HG03159 (cell line): ENCODE results near the gene ATG4C.
A peak's percentile ranks its signal among the peaks of the same experiment; 100 is the strongest.
"Not testable (repeated sequence)": the region's sequence is repeated elsewhere in the genome, so short reads cannot be mapped to it uniquely, and the experiment has no call there.

Experiments
- ATAC-seq: cut with Tn5 transposase; IDR thresholded peaks from one replicate; pipeline ENCODE4 v1.9.1; 2021; ENCODE audit warnings: mild to moderate bottlenecking, moderate library complexity; ENCODE audit not compliant: unreplicated experiment

ATG4C gene, protein sequence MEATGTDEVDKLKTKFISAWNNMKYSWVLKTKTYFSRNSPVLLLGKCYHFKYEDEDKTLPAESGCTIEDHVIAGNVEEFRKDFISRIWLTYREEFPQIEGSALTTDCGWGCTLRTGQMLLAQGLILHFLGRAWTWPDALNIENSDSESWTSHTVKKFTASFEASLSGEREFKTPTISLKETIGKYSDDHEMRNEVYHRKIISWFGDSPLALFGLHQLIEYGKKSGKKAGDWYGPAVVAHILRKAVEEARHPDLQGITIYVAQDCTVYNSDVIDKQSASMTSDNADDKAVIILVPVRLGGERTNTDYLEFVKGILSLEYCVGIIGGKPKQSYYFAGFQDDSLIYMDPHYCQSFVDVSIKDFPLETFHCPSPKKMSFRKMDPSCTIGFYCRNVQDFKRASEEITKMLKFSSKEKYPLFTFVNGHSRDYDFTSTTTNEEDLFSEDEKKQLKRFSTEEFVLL

DNA sequence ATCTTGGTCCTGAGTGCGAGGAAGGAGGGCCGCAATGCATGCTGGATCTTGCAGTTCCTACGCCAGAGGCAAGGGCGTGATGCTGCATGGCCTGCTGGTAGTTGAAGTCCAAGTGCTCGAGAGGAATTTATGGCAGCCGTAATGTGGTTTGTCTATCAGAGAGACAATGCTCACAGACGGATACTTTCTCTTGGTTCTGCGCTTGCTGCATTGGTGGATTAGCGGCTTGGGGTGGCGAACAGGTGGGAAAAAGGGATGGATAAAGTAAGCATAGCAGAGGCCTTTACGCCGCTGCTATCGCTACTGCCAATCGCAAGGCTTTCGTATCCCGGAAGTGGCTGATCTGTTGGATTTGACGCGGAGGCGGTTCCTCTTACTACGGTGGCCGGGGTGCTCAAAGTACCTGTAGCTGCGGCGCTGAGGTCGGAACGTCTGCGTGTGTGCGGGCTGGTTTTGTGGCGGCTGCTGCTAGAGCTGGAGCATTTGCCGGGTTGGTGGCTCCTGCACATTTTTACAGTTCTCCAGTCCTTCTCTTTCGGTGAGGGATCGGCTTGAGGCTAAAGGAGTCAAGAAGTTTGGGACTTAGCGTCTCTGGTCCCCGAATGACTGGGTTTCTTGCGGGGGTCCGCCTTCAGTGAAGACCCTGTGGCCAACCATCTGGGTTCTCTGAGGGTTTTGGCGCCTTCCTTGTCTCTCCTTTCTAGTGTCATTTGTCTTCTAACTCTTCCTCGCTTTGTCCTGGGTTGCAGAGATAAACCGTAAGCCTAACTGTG, at the start of gene ATG4C:
Gene ATG4C (plus strand): TSS at position 397 of the 773 bp plus-strand sequence. CDS start 19,655 bp downstream, outside the sequence.
- peak; percentile 96 for ATAC-seq

DNA sequence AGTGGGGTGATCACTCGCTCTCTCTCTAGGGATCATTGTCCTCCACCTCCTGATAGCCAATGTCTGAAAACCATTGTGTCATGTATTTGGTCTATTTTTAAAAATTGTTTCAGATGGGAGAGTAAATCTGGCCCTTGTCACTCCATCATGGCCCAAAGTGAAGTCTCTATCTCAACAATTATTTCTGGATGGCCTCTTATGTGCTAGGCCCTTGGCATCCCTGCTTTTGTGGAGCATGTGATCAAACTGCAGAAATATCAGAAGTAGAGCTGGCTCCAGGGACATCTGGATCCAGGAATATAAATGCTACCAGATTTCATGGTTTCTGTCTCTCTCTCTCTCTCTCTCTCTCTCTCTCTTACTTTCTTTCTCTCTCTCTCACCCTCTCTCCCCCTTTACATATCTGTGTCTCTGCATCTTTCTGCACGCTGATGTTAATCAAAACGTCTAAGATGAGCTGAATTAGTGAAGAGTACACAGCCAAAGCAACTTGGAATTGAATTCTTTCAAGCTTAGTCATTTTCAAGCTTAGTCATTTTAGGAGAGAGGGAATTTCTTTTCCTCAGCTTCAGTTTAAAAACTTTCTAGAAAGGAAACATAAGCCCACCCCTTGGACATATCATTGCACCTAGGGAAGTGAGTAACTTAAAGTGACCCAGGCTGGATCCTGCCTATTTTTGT, 48.3 kb upstream of the ATG4C start:
- no peak for ATAC-seq

GRCh38 chr1:62740701-62741100, 43.2 kb upstream of the ATG4C start:
- ATAC-seq: not testable (repeated sequence)

DNA sequence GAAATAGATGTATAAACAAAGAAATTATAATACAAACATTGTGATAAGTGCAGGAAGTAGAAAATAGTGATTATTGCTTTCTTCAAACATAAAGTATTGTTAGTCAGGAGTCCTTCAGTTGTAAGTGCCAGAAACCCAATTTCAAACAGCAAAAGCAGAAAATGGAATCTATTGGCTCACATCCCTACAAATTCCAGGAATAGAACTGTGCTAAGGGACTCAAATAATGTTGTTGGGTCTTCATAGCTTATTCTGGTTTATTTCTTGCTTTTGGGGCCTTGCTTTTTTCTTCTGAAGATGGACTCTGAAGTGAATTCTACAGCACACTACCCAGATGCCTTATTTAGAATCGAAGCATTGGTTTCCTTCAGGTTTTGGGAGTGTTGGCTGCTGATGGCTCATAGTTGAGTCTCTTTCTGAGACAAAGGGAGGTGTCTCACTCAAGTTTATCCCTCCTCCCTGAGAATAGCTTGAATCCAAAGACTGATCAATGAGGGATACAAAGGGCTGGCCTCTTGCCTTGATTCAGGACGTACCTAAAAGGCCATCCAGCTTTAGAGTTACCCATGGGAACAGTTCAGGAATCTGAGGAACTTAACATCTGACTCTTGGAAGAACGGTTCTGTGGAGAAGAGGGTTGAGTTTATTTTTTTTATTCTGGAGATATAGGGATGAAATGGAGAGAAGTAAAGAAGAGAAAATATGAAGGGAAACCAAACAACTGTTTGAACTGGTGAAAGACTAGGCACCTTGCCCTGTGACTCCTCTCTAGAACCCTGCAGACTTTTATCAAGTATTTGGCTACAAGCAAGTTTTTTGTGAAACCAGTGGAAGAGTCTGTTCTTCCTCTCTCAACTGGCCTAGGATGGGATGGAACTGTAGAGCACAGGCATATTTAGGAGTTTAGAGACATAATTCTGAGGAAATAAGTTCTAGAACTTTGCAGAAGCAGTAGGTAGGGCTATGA, 39.0 kb upstream of the ATG4C start:
- no peak for ATAC-seq

- no peak for ATAC-seq
Measured at GRCh38 chr1:62746086-62746808, 37.7 kb upstream of the ATG4C start.

DNA sequence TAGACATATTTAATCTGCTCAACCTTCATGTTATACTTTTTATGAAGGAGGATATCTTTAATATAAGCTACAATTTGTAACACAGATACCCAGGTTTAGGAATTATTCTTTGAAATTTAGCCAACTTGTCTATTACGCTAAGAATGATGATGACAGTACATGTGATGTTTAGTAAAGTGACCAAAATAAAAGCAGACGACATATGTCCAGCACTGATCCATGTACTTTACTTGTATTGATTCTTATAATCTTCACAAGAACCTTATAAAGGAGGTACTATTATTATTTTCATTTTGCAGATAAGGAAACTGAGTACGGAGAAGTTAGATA, 37.2 kb upstream of the ATG4C start:
- no peak for ATAC-seq

- no peak for ATAC-seq
Measured at GRCh38 chr1:62753031-62753965, 30.6 kb upstream of the ATG4C start.

DNA sequence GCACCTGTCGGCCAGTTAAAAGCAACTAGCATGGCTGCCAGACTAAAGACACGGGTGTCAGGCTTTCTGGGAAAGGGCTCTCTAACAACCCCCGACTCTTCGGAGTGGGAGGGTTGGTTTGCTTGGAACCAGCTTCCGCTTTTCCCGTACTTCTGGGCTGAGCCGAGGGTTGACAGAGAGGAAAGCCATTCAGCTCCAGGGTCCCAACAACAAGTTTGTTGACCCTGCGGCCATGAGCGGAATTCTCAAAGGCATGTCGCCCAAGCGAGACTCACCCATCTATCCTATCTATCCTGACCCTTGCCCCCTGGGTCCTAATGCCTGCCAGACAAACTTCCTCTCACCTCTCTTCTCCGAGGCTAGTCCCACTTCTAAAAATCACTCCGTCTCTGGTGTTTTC, 29.0 kb upstream of the ATG4C start:
- not testable (repeated sequence) for ATAC-seq

GRCh38 chr1:62756255-62756884, 27.6 kb upstream of the ATG4C start:
- ATAC-seq: not testable (repeated sequence)

- not testable (repeated sequence) for ATAC-seq
Measured at GRCh38 chr1:62759232-62759875, 24.6 kb upstream of the ATG4C start.

- not testable (repeated sequence) for ATAC-seq
Measured at GRCh38 chr1:62760021-62760782, 23.7 kb upstream of the ATG4C start.

GRCh38 chr1:62761223-62761870, 22.6 kb upstream of the ATG4C start:
- ATAC-seq: not testable (repeated sequence)

GRCh38 chr1:62762027-62762426, 21.9 kb upstream of the ATG4C start:
- ATAC-seq: not testable (repeated sequence)

DNA sequence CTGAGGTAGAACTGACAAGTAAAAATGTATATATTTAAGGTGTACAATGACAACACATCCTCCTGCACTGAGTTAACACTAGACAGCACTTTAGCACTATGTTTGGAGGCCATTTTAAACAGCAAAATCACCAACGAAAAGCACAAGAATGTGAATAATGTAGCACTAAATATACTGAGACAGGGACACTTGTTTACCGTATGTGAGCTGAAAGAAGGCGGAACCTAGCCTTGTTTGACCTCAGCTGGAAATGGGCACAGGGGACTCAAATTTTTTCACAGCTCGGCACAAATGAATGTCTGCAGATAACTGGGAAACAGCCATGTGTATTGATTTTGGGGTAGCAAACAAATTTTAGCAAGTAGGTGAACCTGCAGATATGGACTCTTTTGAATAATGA, 18.0 kb upstream of the ATG4C start:
- no peak for ATAC-seq

DNA sequence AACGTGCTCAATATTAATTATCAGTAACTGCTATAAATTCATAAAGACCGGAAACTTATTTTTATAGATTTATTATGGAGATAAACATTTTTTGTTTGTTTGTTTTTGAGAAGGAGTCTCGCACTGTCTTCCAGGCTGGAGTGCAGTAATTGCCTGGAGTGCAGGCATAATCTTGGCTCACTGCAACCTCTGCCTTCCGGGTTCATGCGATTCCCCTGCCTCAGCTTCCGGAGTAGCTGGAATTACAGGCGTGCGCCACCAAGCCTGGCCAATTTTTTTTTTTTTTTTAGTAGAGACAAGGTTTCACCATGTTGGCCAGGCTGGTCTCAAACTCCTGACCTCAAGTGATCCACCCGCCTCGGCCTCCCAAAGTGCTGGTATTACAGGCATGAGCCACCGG, 15.4 kb upstream of the ATG4C start:
- ATAC-seq: not testable (repeated sequence)

DNA sequence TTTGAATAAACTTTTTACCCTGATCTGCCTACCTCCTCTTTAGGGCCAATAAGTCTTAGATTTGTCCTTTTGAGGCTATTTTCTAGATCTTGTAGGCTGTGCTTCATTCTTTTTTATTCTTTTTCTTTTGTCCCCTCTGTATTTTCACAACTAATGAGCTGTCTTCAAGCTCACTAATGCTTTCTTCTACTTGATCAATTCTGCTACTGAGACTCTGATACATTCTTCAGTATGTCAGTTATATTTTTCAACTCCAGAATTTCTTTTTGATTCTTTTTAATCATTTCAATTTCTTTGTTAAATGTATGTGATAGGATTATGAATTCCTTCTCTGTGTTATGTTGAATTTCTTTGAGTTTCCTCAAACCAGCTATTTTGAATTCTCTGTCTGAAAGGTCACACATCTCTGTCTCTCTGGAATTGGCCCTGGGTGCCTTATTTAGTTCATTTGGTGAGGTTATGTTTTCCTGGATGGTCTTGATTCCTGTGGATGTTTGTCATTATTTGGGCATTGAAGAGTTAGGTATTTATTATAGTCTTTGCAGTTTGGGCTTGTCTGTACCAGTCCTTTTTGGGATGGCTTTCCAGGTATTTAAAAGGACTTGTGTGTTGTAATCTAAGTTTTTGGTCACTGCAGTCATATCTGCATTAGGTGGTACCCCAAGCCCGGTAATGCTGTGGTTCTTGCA, 11.2 kb upstream of the ATG4C start:
- no peak for ATAC-seq
